Measurements from ENCODE around the gene SPATA21.

DNA sequence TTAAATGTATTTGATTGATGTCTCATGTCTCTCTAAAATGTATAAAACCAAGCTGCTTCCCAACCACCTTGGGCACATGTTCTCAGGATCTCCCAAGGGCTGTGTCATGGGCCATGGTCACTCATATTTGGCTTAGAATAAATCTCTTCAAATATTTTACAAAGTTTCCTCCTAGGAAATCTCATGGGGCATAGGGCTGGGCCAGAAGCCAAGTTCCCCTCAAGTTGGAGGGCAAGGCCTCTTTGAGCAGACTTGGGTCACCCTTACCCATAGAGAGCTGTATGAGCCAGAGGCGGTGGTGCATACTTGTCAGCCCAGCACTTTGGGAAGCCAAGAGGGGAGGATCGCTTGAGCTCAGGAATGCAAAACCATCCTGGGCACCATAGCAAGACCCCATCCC, 82.6 kb downstream of the SPATA21 start:
- TF ChIP-seq, protein P1, sequence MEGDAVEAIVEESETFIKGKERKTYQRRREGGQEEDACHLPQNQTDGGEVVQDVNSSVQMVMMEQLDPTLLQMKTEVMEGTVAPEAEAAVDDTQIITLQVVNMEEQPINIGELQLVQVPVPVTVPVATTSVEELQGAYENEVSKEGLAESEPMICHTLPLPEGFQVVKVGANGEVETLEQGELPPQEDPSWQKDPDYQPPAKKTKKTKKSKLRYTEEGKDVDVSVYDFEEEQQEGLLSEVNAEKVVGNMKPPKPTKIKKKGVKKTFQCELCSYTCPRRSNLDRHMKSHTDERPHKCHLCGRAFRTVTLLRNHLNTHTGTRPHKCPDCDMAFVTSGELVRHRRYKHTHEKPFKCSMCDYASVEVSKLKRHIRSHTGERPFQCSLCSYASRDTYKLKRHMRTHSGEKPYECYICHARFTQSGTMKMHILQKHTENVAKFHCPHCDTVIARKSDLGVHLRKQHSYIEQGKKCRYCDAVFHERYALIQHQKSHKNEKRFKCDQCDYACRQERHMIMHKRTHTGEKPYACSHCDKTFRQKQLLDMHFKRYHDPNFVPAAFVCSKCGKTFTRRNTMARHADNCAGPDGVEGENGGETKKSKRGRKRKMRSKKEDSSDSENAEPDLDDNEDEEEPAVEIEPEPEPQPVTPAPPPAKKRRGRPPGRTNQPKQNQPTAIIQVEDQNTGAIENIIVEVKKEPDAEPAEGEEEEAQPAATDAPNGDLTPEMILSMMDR (IDR thresholded peaks at IDR 0.05): no peak
- no peak for TF ChIP-seq POLR2A (IDR thresholded peaks at IDR 0.05)
